ENCODE measurements around the gene MAPK1.
"Not testable (repeated sequence)": the region's sequence is repeated elsewhere in the genome, so short reads cannot be mapped to it uniquely, and the experiment has no call there.

Gene MAPK1

GRCh38 chr22:21845558-21846453, 21.6 kb downstream of the MAPK1 start:
- DNase-seq, result no peak

DNA sequence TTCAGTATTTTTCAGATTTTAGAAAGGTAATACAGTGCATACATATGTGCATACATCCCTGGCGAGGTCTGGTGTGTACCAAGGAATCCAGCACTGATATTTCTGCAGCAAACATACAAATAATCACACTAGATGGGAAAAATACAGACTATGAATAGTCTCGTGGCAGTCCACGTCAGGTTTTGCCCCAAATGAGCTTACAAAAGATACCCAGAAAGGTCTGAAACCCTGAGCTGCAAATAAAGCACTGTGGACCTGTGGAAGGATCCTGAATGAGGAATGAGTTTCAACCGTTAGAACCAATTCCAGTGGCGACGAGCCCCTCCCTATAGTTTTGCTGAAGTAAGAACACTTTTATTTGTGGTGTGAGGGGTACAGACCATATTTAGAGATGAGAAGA, 24.5 kb downstream of the MAPK1 start:
- DNase-seq, result no peak

GRCh38 chr22:21841422-21841821, 26.0 kb downstream of the MAPK1 start:
- DNase-seq, result no peak

GRCh38 chr22:21840236-21840823, 27.1 kb downstream of the MAPK1 start:
- DNase-seq, result no peak

GRCh38 chr22:21839765-21840140, 27.7 kb downstream of the MAPK1 start:
- no peak for DNase-seq

DNA sequence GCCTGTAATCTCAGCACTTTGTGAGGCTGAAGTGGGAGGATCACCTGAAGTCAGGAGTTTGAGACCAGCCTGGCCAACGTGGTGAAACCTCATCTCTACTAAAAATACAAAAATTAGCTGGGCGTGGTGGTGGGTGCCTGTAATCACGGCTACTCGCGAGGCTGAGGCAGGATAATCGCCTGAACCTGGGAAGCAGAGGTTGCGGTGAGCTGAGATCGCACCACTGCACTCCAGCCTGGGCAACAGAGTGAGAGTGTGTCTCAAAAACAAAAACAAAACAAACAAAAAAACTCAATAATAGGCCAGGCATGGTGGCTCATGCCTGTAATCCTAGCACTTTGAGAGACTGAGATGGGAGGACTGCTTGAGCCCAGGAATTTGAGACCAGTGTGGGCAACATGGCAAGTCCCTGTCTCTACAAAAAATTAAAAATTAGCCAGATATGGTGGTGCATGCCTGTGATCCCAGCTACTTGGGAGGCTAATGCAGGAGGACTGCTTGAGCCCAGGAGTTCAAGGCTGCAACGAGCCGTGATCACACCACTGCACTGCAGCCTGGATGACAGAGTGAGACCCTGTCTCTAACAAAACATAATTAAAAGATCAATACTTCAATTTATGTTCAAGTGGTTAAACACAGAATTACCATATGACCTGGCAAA, 28.2 kb downstream of the MAPK1 start:
- not testable (repeated sequence) for DNase-seq

GRCh38 chr22:21837248-21837979, 30.0 kb downstream of the MAPK1 start:
- peak; percentile 88 for DNase-seq

DNA sequence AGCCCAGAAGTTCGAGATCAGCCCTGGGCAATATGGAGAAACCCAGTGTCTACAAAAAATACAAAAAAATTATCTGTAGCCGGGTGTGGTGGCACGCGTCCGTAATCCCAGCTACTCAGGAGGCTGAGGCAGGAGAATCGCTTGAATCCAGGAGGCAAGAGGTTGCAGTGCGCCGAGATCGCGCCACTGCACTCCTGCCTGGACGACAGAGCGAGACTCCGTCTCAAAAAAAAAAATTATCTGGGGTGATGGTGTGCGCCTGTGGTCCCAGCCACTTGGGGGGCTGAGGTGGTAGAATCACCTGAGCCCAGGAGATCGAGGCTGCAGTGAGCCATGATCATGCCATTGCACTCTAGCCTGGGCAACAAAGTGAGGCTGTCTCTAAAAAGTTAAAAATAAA, 31.0 kb downstream of the MAPK1 start:
- not testable (repeated sequence) for DNase-seq

DNA sequence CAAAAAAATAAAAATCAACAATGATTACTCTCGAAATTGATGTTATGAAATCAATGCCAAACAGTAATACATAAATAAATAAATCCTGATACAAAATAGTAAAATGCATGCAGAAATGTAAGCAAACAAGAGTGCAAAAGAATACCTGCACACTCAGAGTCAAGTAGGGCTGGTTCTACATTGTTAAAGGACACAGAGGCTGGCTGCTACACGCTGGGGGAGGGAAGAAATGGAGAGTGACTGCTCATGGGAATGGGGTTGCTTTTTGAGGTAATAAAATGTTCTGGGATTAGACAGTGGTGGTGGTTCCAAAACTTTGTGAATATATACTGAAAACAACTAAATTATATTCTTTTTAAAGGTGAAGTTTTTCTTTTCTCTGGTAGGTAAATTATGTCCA, 32.1 kb downstream of the MAPK1 start:
- DNase-seq, result no peak

GRCh38 chr22:21834869-21835268, 32.6 kb downstream of the MAPK1 start:
- DNase-seq, result no peak

- no peak for DNase-seq
These were observed 34.9 kb downstream of the MAPK1 start for GRCh38 chr22:21832291-21833290.

- peak; percentile 23 for DNase-seq
These were observed 37.9 kb downstream of the MAPK1 start for GRCh38 chr22:21829523-21829922.

- no peak for DNase-seq
These were observed 39.2 kb downstream of the MAPK1 start for GRCh38 chr22:21828268-21828638.

DNA sequence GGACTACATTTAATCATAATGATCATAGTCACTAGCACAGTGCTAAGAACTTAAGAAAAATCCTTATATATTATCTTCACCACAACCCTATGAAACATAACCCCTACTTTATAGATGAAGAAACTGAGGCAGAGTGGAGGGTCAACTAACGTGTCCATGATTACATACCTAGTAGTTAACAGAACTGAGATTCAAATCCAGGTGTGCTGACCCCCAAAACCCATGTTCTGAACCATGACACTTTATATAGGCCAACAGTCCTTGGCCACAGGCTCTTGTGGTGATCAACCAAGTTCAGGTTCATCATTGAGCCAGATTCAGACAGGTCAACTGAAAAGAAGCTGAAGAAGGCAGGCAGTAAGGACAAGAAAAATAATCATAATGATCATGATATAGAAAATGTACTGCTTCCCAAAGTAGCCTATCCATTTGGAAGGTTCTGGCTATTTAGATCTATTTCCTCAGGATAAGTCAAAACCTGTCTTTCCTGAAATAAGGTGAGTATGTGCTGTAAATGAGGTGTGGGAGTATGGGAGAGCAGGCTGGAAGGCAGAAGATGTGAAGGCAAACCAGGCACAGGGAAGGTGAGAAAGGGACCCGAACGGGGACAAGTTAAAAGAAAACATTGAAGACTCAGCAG, 39.7 kb downstream of the MAPK1 start:
- no peak for DNase-seq

DNA sequence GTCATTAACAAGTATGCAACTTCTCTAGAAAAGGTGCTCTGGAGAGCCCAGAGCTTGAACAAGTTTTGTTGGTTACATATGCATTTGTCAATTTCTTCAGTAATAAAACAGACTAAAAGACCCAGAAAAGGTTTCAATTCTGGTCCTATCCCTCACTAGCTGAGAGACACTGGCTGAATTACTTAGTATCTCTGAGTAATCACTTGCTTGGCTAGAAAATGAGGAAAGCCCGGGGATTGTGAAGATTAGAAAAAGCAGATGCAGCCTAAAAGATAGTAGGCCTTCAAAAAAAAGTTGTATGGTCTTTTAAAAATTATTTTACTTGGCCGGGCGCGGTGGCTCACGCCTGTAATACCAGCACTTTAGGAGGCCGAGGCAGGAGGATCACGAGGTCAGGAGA, 41.2 kb downstream of the MAPK1 start:
- no peak for DNase-seq

DNA sequence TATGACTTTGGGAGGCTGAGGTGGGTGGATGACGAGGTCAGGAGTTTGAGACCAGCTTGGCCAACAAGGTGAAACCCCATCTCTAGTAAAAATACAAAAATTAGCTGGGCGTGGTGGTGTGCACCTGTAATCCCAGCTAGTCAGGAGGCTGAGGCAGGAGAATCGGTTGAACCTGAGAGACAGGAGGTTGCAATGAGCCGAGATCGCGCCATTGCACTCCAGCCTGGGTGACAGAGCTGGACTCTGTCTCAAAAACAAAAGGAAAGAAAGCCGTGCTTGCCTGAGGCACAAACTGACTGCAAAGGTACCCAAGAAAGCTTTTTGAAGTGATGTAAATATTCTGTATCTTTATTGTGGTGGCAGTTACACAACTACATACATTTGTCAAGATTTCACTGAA, 42.5 kb downstream of the MAPK1 start:
- DNase-seq, result not testable (repeated sequence)

DNA sequence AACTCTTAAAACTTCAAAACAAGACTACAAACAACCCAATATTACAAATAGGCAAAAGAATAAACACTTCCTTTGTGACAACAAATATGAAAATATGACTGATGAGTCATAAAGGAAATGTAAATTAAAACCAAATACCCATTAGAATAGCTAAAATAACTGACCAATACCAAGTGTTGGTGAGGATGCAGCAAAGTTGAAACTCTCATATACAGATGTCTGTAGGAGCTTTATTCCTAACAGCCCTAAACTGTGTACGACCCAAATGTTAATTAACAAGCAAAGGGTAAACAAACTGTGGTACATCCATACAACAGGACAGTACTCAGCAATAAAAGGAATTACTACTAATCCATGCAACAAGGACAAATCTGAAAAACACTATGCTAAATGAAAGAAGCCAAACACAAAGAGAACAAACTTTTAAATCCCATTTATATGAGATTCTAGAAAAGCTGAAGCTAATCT, 43.0 kb downstream of the MAPK1 start:
- peak; percentile 18 for DNase-seq

DNA sequence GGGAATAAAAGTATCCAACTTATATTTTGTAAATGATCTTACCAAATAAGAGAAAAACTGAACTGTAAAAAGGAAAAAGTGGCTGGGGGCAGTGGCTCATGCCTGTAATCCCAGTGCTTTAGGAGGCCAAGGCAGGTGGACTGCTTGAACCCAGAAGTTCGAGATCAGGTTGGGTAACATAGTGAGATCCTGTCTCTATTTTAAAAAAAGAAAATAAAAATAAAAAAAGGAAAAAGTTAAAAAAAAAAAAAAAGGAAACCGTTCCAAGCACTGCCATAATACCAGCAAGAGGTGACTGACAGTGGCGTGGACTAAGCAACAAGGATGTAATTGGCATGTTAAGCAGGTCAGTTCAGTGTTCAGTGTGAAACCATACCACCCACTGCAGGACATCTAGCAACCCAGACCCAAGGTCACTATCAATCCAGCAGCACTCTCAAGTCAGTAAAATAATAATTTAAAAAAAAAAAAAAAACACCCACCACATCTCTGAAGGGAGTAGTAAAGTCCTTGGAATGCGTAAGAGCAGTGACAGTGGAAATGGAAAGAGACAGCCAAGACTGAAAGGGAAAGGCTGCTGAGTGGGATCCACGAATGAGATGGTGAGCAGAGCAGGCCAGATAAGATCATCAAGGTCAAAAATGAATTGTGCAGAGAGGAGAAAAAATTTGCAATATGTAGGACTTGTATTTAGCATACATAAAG, 43.6 kb downstream of the MAPK1 start:
- no peak for DNase-seq

DNA sequence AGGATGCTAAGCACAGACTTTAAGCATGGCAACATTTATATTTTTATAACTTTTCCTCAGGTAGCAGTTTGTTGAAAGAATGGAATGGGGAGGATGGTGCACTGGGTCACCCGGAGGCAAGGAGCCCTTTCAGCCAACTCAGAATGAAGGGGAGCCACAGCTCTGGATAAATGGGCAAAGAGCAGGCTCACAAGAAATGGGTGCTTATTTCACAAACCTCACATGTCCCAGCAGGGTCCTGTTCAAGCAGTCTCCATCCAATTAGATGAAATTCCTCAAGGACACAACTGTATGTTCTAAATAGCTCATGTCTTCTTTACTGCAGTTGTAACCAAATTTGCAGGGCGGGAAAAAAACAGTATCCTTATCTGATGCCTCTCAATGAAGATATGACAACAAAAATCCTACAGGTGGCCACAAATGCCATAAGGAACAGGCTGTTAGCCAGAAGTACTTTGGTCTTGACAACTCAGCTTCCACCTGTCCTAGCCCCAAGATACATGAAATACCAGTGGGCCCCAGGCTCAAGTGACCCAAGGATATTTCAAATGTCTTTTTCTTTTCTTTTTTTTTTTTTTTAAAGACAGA, 48.2 kb downstream of the MAPK1 start:
- no peak for DNase-seq

DNA sequence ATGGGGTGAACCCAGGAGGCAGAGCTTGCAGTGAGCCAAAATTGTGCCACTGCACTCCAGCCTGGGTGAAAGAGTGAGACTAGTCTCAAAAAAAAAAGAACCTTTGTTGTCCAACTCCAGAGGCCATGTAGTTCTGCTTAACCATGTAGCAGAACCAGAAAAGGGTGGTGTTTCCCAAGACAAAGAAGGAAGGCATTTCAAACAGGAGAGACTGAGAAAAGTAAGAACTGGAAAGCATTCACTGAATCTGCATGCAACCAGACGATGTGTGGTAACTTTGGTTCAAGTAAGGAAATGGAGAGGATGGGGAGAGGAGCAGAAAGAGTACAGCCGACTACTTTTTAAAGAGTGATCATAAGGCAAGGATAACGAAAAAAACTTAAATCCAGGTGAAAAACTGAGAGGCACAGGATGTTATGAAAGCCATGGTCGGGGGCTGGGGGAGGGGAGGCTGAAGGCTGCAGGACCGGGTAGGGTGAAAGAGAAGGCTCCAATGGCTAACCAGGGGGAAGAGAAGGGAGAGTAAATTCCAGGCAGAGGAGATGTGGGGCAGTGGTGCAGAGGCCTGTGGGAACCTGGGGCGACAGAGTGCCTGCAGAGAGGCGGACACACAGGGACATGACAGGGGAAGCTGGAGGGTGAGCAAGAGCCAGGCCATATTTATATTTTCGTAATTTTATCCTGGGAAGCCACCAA, 48.8 kb downstream of the MAPK1 start:
- no peak for DNase-seq
